CD4-positive, alpha-beta T cell treated with Interleukin-12 subunit alpha and Interleukin-12 subunit beta, for 1 hour (primary cell): ENCODE results near the gene ARSB.
"Not testable (repeated sequence)": the region's sequence is repeated elsewhere in the genome, so short reads cannot be mapped to it uniquely, and the experiment has no call there.

Experiments
- DNase-seq: peaks from one replicate; pipeline ENCODE4 v3.0.0-alpha.2; 2020

Gene ARSB

DNA sequence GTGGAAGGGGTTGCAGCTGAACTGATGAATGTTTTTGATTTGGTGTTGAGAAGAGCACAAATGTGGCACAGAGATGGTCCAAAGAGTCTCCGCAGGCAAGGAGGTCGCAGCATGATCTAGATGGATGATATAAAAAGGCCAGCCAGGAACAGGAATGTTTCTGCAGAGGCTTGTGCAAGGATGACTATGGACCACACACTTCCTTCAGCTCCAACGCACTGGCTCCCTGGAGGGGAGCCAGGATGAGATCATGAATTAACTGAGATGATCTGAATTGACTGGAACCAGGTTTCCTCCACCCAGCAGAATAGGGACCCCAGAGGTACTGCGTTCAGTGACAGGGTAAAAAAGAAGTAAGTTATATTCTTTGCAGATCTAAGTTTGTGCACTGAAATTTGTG, 89.0 kb downstream of the ARSB start:
- no peak for DNase-seq

DNA sequence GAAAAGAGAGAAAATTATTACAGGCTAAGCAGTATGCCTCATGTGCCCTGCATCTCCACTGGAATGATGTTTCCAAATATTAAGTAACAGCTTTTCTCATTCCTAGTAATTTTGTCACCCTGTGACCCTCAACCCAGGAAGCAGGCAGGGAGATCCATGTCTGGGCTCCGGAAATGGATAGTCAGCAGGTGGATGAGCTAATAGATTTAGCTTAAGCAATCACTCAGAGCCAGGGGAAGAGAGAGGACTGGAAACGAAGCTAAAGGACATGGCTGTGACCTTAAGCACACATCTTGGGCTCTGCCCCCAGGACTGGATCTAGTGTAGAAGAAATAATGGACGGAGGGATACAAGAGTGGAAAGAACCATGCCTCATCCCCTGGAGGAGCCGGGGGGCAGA, 89.5 kb downstream of the ARSB start:
- no peak for DNase-seq

DNA sequence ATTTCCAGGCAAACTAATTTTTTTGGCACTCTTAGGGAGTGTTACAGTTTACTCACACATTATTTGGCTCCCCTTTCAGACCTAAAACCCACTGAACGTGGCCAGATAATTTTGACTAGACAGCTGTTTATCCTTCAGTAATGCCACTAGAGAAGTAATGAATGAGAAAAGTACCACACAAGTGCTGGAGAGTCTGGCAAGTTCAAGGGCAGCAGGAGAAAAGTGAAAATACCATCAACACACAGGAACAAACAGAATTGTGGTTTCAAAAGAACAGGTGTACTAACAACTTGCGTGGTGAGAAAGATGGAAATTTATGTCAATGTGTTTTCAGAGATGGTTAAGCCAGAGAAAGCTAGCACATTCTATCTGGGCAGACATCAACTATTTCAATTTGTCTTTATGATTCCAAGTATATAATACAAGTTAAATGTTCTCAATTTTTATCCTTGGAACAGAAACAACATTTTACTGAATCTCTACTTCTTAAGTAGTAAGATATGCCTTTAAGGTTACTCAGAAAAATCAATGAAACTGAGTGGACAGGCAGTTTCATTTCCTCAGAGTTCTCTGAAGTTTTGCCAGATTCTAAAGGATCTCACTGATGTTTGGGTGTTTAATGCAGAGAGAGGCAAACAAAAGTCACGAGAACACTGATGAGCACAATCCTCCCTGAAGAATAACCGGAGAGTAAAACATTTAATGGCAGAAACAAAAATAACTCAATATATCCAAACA, 91.0 kb downstream of the ARSB start:
- no peak for DNase-seq

DNA sequence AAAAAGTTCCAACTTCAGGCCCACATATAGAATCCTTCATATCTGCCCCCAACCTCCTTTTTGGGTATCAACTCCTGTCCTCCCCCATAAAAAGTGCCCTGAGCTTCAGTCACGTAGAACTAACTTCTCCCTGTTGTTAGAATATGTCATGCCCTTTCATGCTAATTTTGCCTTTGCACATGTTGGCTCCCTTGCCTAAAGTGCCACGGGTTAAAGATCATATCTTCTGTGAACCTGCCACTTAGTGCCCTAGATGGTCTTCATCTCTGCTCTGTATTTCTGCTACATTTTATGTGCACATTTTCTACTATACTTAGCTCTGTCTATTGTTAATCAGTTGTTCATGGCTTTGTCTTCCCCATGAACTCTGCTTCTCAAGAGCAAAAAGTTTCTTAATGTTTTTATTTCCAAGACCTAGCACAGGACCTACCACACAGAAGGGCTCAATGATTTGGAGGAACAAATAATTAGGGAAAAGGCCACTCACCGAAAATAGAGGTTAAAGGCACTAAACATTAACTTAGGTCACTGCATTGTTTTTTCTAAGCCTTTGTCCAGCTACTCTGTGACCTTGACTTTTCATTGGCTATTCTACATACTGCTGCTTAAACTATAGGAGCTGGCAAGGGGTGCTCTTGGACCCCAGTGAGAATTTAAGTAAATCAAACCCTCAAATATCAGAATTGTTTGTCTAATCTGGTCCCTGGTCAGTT, 94.3 kb downstream of the ARSB start:
- no peak for DNase-seq

DNA sequence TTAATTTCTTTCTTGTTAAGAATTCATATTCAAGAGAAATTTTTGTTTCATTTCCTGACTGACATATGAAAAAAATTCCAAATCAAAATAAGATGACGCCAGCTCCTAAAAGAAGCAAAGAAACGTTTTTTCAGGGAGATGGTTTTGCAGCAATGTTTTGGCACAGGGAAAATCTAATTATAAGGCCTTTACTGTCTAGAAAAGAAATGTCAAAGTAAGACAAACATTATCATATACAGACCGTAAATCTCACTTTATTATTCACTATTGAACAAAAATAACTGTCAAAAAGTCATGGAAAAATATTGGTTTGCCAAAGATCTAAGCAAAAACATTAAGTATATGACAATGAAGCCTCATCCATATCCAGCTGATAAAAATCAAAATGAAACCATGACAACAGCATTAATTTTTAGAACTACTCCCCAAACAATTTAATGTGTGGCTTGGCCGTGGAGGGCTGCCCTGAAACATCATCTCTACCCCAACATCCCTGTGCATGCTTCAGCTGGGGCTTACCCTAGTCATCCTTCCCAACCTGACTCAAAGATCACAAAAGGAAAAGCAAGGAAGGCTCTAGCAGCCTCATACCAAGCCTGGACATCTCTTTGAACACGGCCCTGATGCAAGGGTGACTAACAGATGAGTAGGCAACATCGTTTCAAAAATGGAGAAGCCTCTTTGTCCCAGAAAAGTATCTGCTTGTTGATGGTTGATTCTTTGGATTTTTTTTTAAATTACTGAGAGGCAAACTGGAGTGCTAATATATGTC, 95.6 kb downstream of the ARSB start:
- DNase-seq, result no peak

DNA sequence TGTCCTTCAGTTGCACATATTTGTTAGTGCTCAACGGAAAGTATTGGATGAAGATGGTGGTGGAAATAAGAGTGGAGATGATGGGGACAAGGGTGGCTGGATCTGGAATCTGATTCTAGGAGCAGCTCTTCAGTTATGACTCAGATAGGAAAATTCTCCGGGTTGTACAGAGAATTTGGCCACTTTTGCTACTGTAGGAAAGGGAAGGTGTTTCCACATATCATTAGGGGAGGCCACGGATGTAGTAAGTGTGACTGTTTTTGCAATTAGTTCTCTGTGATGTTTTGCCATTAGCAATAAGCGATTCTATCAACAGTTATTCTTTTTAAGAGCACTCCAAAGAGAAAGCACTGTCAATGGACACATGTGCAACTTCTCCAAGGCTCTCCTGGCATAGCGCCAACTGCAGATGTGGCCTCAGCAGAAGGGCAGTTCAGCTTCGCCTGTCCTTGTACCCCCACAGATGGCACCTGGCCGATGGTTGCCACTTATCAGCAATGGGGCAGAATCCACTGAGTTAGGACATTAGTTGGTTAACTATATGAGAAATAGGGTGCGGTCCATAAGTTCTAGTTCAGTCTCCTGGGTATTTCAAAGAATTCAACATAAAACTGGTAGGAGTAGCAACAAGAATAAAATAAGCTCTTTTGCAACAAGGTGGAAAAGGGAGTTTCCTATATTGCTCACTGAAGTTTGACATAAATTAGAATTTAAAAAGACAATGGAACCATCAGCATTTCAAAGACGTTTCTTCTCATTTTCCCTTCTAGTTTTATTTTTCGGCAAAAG, 96.3 kb downstream of the ARSB start:
- DNase-seq, result no peak

DNA sequence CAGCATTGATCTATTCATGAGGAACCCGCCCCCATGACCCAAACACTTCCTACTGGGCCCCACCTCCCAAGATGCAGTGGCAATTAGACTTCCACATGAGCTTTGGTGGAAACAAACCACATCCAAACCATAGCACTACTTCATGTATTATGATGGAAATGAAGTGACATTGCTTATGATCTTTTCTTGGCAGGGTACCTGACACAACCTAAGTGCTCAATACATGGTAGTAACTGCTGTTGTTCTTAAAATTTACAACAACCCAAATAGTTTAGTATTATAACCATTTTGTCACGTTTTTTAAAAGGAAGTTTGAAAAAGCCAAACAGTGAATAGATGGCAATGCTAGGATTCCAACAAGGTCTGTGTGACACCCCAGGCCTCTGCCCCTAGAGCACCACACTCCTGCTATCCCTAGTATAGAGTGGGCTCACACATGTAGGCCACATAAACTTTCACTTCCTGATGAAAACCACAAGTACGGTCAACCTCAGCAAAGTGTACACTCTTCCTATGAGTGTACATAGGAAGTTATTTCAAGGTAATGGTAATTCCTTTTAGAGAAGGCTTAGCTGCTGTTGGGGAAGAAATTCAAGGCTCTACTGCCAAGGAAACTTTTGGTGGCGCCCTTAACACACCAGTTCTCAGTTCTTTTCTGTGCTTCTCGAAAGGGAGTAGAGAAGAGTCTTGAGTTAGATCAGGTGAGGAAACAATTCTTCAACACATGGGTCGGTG, 97.6 kb downstream of the ARSB start:
- no peak for DNase-seq

DNA sequence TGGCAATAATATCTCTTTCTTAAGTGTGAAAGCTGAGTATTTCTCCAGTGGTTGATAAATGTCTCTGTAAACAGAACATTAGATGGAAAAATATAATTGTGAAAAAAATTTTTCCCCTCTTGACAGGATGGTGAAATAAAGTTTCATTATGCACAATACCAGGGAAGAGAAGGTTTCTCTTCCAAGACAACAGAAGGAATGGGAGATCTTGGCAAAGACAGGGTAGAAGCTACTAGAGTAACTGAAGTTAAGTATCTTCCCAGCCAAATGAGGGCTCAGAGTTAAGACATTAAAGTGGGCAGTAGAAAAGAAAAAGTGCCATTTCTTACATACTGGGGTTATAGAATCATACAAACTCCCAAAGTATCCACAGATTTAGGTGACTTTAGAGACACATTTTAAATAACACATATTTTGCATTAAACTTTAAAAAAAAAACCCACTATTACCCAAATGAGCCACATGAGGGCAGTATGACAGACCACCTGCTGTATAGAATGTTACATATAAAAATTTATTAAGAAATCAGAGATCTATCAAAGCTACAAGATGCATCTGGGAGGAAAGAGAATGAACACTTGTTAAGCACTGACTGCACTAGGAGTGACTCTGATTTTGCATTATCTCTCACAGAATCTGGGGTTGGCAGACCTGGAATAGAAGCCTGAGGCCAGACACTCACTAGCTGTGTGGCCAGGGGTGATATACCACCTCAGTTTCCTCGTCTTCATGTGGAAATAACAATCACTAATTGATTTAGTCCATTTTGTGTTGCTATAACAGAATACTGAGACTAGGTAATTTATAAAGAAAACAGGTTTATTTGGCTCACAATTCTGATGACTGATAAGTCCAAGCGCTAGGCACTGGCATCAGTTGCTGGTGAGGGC, 98.5 kb downstream of the ARSB start:
- peak; percentile 6 for DNase-seq

DNA sequence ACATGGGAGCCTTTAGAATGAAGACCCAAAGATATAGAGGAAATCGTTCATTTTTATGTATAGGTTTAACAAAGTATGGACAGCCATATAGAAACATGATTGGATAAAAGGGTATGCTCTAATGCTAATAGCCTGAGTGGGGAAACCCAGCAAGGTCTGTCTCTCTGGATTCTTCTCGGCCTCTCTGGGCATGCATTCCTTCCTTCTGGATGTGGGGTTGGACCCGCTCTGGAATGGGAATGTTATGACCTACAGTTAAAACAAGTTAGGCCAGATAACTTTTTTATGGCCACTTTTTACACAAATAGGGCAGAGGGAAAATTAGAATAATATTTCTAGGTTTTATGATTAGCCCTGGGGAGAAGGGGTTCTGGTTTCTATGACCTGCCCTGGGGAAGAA, 103.2 kb downstream of the ARSB start:
- no peak for DNase-seq

DNA sequence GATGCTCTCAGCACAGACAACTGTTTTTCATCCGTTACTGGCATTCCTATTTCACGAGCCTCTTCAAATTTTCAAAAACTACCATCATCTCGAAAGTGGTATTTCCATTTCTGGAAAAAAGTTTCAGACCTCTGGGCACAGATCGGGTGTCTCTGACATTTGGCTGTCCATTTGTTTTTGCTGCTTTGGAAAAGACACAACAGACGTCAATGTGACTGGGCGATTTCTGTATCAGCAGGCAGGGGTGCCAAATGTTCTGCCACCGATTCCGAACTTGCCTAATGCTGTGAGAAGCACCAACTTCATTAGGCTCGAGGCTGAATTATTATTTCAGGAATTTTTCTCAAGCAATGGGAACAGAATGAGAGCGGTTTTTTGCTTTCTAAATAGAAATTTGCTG, 105.6 kb downstream of the ARSB start:
- DNase-seq, result no peak

DNA sequence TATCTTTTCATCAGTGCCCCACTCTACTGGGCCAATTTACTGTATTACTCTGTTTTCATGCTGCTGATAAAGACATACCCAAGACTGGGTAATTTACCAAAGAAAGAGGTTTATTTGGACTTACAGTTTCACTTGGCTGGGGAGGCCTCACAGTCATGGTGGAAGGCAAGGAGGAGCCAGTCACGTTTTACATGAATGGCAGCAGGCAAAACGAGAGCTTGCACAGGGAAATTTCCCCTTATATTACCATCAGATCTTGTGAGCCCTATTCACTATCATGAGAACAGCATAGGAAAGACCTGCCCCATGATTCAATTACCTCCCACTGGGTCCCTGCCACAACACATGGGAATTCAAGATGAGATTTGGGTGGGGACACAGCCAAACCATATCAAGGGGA, 119.0 kb downstream of the ARSB start:
- DNase-seq, result not testable (repeated sequence)

DNA sequence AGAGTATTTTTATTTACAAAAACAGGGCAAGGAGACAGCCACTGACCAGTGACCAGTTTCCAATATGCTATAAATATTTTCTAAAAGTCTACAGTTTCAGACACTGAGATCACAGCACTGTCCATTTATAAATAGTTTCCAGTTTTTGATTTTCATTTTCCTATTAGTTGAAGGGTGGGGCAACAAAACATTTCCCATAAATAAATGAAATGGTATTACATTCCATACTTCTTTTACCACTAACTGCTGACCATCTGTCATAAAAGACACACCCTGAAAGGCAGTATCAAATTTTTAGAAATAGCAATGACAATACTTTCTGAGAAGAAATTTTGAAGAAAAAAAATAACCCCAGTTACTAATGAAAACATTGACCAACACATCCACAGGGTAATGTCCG, 126.7 kb downstream of the ARSB start:
- no peak for DNase-seq

DNA sequence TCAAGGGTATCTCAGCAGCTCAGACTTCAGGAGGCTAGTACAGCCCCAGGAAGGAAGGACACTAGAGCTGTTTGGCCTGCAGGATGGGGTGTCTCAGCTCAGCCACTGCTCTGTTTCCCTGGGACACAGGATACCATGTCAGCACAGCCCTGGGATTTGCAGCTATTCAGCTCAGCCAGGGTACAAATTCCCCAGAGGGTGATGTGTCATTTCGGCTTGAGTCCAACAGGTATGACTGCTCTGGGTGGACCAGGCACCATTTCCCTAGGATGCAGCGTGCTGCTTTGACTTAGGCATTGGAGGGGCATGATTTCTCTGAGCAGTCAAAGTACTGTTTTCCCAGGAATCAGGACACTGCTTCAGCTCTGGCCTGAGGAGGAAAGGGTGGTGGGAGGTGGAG, 130.1 kb downstream of the ARSB start:
- no peak for DNase-seq

DNA sequence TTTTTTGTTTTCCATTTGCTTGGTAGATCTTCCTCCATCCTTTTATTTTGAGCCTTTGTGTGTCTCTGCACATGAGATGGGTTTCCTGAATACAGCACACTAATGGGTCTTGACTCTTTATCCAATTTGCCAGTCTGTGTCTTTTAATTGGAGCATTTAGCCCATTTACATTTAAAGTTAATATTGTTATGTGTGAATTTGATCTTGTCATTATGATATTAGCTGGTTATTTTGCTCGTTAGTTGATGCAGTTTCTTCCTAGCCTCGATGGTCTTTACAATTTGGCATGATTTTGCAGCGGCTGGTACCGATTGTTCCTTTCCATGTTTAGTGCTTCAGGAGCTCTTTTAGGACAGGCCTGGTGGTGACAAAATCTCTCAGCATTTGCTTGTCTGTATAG, 133.2 kb downstream of the ARSB start:
- DNase-seq, result not testable (repeated sequence)

DNA sequence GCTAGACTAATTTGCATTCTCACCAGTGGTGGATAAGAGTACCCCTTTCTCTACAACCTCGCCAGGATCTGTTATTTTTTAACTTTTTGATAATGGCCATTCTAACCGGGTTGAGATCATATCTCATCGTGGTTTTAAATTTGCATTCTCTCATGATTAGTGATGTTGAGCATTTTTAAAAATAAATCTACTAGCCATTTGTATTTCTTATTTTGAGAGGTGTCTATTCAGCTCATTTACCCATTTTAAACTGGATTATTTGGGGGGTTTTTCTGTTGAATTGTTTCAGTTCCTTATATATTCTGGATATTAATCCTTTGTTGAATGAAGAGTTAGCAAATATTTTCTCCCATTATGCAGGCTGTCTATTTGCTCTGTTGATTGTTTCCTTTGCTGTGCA, 139.6 kb downstream of the ARSB start:
- DNase-seq, result no peak

DNA sequence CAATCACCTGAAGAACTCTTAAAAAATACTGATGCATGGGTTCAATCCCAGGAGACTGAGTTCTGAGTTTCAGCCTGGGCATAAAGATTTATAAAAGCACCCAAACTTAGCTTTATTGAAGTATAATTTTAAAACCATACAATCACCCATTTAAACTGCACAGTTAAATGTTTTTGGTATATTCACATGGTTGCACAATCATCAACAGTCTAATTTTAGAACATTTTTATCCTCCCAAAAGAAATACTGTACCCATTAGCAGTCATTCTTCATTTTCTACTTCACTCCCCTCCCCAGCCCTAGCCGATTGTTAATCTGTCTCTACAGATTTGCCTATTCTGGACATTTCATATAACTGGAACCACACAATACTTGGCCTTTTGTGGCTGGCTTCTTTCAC, 141.7 kb downstream of the ARSB start:
- DNase-seq, result no peak

DNA sequence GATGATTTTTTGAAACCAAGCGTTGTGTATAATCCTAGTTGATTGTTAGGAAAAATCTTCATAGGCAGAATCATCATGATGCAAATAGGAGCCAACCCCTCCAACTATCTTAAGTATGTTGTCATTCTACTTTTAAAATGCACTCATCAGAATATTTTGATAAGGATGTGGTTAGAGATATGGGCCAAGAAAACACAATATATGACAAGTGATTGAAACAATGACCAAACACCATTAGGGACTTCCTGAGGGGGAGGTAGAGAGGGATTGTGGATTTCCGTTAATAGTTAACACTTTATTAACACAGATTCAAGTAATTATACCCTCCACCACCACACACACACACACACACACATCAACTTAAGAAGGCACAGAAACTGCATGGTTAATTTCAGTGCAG, 143.3 kb downstream of the ARSB start:
- no peak for DNase-seq

DNA sequence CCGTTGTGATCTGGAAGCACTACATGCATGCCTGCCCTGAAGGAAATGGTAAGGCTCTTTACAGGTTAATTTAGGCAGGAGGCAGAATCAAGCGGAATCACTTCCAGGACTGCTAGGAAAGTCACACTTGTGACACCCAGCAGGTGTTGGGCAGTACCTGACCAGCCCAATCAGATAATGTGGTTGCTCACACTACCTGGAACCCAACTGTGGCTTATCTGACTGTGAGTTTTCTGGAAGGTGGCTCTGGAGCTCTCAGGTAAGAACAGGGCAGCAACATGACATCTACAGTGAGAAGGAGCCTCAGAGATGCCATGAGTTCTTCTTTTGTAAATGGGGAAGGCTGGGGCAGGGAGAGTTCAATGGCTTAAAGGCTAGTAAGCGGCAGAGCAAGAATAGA, 146.4 kb downstream of the ARSB start:
- DNase-seq, result no peak

DNA sequence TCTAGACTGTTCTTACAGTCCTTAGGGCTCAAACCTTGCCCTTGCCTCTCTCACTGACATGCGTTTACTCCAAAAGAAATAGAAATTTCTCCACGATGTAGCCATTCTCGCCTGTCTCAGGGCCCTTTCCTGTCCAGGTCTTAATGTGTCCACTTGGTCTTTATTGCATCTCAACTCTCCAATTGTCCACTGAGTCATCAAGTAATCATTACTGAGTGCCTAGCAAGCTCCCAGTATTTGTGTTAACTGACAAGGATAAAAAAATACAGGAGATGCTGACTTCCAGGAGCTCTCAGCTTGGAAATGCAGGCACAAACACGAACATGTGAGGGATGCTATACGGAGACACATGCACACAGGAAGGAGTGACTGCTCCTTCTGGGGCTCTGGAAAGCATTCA, 147.3 kb downstream of the ARSB start:
- no peak for DNase-seq

DNA sequence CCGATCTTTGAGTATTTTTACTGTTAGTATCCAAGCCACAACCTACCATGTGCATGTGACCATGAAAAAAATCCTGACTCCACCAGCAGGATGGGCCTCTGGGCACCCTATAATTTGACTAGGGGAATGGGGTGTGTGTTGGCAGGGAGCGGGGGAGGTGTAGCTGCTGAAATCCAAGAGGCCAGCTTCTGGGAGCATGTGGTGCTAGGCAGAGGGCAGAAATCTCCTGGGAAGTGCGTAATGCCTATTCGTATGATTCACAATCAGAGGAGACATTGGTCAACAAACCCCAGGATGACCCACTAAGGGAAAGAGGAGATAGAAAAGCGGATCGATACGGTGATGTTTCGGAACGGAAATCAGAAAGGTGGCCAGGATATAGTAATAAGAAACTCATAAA, 149.9 kb downstream of the ARSB start:
- DNase-seq, result no peak

DNA sequence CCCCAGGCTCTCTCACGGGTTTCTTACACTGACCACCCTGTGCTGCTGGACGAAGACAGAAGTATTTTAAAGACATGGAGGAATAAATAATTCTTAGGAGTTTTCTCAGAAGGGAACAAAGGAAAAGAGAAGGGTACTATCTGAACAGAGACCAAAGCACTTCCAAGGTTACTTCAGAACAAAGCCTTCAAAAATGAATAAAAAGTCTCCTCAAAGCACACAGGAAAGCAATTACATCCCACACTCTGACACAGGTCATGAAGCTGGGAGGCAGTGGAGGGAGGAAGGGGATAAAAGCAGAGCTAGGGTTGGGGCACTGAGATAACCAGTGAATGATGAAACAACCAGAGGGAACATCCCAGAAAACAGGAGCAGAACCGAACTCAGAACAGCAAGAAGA, 151.8 kb downstream of the ARSB start:
- no peak for DNase-seq
